Prostate gland (tissue), 2 donors: ENCODE measurements around the gene PITPNB. TPM values are rescaled to one million over a fixed set of nuclear protein-coding genes. Genes with fewer than 3 reads are reported as not detected.

Experiments
- DNase-seq: peaks from one replicate; pipeline ENCODE4 v3.0.0-alpha.2; 2019; ENCODE audit warnings: low spot score
- H3K27ac ChIP-seq, 2 donors: fragments of 200-600 bp; sonication (generic); 2 replicates each; pipeline ENCODE4 v1.5.1; 2017 to 2019
- H3K27me3 ChIP-seq: fragments of 200-600 bp; sonication (generic); replicated peaks from 2 replicates; pipeline ENCODE4 v1.5.1; 2019; ENCODE audit not compliant: insufficient read depth
- H3K36me3 ChIP-seq, 2 donors: fragments of 200-600 bp; sonication (generic); 1 replicate in 1 of 2; 2 replicates in 1 of 2; pipeline versions ENCODE4 v1.5.1 to v1.8.1; 2017 to 2019
- H3K4me1 ChIP-seq: fragments of 200-600 bp; sonication (generic); replicated peaks from 2 replicates; pipeline ENCODE4 v1.5.1; 2019
- H3K4me3 ChIP-seq, 2 donors: fragments of 200-600 bp; sonication (generic); 2 replicates each; pipeline ENCODE4 v1.5.1; 2017 to 2019
- H3K9me3 ChIP-seq: fragments of 200-600 bp; sonication (generic); 2 replicates; pipeline ENCODE4 v1.5.1; 2017
- CTCF ChIP-seq, 4 experiments: fragments of 200-600 bp in 2 of 4; fragments of 450-650 bp in 2 of 4; sonication (generic) in 2 of 4; IDR thresholded peaks; 1 replicate in 3 of 4; 2 replicates in 1 of 4; pipeline ENCODE4 v1.5.1; 2016 to 2019; ENCODE audit warnings: antibody characterized with exemption in 4 of 4, mild to moderate bottlenecking in 2 of 4, moderate library complexity in 2 of 4
- POLR2A ChIP-seq: fragments of 450-650 bp; IDR thresholded peaks from one replicate; pipeline ENCODE4 v1.6.1; 2016; ENCODE audit warnings: antibody characterized with exemption, mild to moderate bottlenecking
- POLR2AphosphoS5 ChIP-seq: sonication (generic); formaldehyde crosslinking; IDR thresholded peaks from one replicate; pipeline ENCODE4 v1.6.1; 2017; ENCODE audit warnings: antibody characterized with exemption
- WGBS: methylation state at CpG from one replicate; pipeline ENCODE4 v1.1.5; 2018; 5-methylcytosine and 5-hydroxymethylcytosine counted together
- intact Hi-C: fragments of 100-400 bp; cut with DNase I; formaldehyde crosslinking; loops from one replicate; pipeline ENCODE4 v1.14.2; 2022
- total RNA-seq, 2 donors: library from RNA; depleted of rRNA; stranded (reverse); fragments of >200 nt; gene quantifications; one replicate each; pipeline ENCODE4 v1.1.0, GENCODE V29; 2016

The PITPNB gene
- total RNA-seq, 2 donors from 2014 or later = 23.8 to 43.6 TPM

DNA sequence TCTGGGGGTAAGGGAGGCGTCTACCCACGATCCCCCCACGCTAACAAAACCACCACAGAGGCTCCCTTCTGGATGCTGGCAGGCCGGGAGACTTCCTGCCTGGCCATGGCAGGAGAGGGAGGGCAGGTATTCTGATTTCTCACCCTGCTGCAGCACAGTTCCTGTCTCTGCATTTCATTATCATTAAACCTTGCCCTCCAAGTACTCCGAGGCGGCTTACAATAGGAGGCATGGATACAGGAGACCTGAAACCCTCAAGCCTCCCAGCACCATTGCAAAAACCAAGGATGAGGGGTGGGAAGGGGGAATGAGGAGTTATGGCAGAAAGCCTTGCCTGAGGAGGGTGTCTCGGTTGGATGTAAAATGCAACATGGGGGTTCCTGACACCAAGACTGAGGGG is 73.4 kb downstream of the PITPNB start:
- no peaks in the 10 kb centered on the region for H3K27me3 ChIP-seq
- H3K36me3 ChIP-seq = no peaks in the 10 kb centered on the region
- peaks cover 7% of the 10 kb centered on the region for H3K4me1 ChIP-seq
- WGBS = 85% methylated on average over 7 of the region's 7 CpGs
- intact Hi-C loops = no loop called here
- no peaks in the 10 kb centered on the region for H3K9me3 ChIP-seq
- TF ChIP-seq POLR2A (no peak), POLR2AphosphoS5 (no peak), CTCF (IDR thresholded peaks at IDR 0.05) (no peak)
- H3K4me3 ChIP-seq = no peak overlapping the region
- DNase-seq = no peak
- no peak overlapping the region for H3K27ac ChIP-seq

GRCh38 chr22:27844656-27845591 is 74.1 kb downstream of the PITPNB start:
- 71% methylated on average over 20 of the region's 20 CpGs for WGBS
- Histone ChIP-seq H3K27ac (no peak overlapping the region), H3K9me3 (no peaks in the 10 kb centered on the region), H3K4me1 (peaks cover 6% of the 10 kb centered on the region), H3K27me3 (no peaks in the 10 kb centered on the region), H3K36me3 (no peaks in the 10 kb centered on the region), H3K4me3 (no peak overlapping the region)
- DNase-seq = no peak
- TF ChIP-seq POLR2AphosphoS5 (no peak), POLR2A (no peak), CTCF (IDR thresholded peaks at IDR 0.05) (no peak)
- intact Hi-C loops = no loop called here

- 93% methylated on average over 6 of the region's 6 CpGs for WGBS
- intact Hi-C loops = no loop called here
Measured at GRCh38 chr22:27844256-27844655, 74.8 kb downstream of the PITPNB start.

DNA sequence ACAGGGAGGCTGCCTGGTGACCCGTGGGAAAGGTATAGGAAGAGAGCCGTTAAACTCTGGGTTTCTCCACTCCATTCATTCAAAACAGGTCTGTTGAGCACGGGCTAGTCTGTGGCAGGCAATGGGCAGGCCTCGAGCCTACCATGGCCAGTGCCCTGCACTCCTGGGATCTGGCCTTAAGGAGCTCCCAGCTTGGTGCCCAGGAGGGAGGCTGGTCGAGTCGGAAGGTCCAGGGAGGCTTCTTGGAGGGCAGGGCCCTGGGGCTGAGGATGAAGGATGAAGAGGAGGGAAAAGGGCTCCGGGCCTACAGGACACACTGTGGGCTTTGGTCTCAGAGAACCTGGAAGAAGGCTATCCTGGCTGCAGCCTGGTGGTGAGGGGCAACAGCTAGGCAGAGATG is 75.6 kb downstream of the PITPNB start:
- Histone ChIP-seq H3K36me3 (no peaks in the 10 kb centered on the region), H3K27me3 (no peaks in the 10 kb centered on the region), H3K27ac (no peak overlapping the region), H3K9me3 (no peaks in the 10 kb centered on the region), H3K4me1 (no peaks in the 10 kb centered on the region), H3K4me3 (no peak overlapping the region)
- TF ChIP-seq CTCF (IDR thresholded peaks at IDR 0.05) = no peak
- TF ChIP-seq POLR2AphosphoS5 = no peak
- TF ChIP-seq POLR2A = no peak
- WGBS = 78% methylated on average over 7 of the region's 7 CpGs
- no peak for DNase-seq
- intact Hi-C loops = no loop called here

More at GRCh38 chr22:27844256-27844655, 74.8 kb downstream of the PITPNB start:
- H3K36me3 ChIP-seq = no peaks in the 10 kb centered on the region
- no peaks in the 10 kb centered on the region for H3K27me3 ChIP-seq
- TF ChIP-seq POLR2A = no peak
- TF ChIP-seq CTCF (IDR thresholded peaks at IDR 0.05) = no peak
- no peak for TF ChIP-seq POLR2AphosphoS5
- no peak overlapping the region for H3K27ac ChIP-seq
- H3K9me3 ChIP-seq = no peaks in the 10 kb centered on the region
- H3K4me1 ChIP-seq = no peaks in the 10 kb centered on the region
- H3K4me3 ChIP-seq = no peak overlapping the region
- DNase-seq = no peak
